OCI-LY7 (cell line): ENCODE measurements around the gene C20orf202.

Source experiments
- CTCF ChIP-seq: fragments of 200-600 bp; sonication (generic); conservative IDR thresholded peaks from 2 replicates; pipeline ENCODE4 v1.5.1; 2014; ENCODE audit warnings: mild to moderate bottlenecking, antibody characterized with exemption, low read length, moderate library complexity, mixed read lengths
- EZH2phosphoT487 ChIP-seq: fragments of 200-600 bp; sonication (generic); IDR thresholded peaks from 2 replicates; pipeline ENCODE4 v1.6.1; 2018; ENCODE audit warnings: low read depth, borderline replicate concordance, mild to moderate bottlenecking, mixed run types, antibody characterized with exemption, low read length, moderate library complexity, mixed read lengths

GRCh38 chr20:1165941-1166340 is 37.3 kb upstream of the C20orf202 start:
- TF ChIP-seq CTCF (no peak), EZH2phosphoT487 (no peak)
